IMR-90 (cell line): Measurements from ENCODE around the gene TMF1.

Experiments used
- CEBPB ChIP-seq: IDR thresholded peaks from 2 replicates; pipeline ENCODE4 v1.6.1; 2012; ENCODE audit warnings: low read depth, low read length, improper control_type of control experiment
- TF ChIP-seq, protein P1 (sequence below): conservative IDR thresholded peaks from 2 replicates; pipeline ENCODE4 v1.5.1; 2012; ENCODE audit warnings: mild to moderate bottlenecking, low read depth, low read length, improper control_type of control experiment

DNA sequence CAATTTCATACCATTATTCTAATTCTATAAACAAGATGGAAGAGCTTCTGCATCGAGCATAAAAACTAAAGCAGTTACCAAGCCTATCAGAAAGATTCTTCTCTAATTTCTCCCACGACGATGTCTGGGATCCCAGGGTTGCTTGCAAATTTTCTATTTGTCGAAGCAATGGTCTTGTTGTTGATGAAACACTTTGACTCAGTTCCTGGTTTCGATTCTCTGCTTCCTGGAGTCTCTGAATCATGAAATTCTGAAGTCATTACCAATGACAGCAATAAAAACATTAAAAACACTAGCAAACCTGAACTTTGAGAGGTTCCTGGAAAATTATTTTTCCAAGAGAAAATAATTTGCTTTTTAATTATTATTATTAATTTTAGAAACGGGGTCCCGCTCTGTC, 18.7 kb downstream of the TMF1 start:
- TF ChIP-seq CEBPB: no peak
- TF ChIP-seq, protein P1, sequence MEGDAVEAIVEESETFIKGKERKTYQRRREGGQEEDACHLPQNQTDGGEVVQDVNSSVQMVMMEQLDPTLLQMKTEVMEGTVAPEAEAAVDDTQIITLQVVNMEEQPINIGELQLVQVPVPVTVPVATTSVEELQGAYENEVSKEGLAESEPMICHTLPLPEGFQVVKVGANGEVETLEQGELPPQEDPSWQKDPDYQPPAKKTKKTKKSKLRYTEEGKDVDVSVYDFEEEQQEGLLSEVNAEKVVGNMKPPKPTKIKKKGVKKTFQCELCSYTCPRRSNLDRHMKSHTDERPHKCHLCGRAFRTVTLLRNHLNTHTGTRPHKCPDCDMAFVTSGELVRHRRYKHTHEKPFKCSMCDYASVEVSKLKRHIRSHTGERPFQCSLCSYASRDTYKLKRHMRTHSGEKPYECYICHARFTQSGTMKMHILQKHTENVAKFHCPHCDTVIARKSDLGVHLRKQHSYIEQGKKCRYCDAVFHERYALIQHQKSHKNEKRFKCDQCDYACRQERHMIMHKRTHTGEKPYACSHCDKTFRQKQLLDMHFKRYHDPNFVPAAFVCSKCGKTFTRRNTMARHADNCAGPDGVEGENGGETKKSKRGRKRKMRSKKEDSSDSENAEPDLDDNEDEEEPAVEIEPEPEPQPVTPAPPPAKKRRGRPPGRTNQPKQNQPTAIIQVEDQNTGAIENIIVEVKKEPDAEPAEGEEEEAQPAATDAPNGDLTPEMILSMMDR: no peak
